GM12878 (cell line): ENCODE data around the gene DCC. TPM values are rescaled to one million over a fixed set of nuclear protein-coding genes. Genes with fewer than 3 reads are reported as not detected.

Source experiments
- BACH1 ChIP-seq: fragments of 450-650 bp; IDR thresholded peaks from 2 replicates; pipeline ENCODE4 v1.6.1; 2017; ENCODE audit warnings: mild to moderate bottlenecking, borderline replicate concordance
- BCL3 ChIP-seq: IDR thresholded peaks from 2 replicates; pipeline ENCODE4 v1.6.1; 2011; ENCODE audit warnings: borderline replicate concordance, low read depth, mild to moderate bottlenecking, moderate library complexity, low read length; ENCODE audit not compliant: insufficient read depth, poor library complexity, severe bottlenecking
- E2F4 ChIP-seq: IDR thresholded peaks from 2 replicates; pipeline ENCODE4 v1.6.1; 2012; ENCODE audit warnings: low read depth, low read length, improper control_type of control experiment
- LARP7 ChIP-seq: fragments of 450-650 bp; IDR thresholded peaks from 2 replicates; pipeline ENCODE4 v1.6.1; 2017; ENCODE audit warnings: mild to moderate bottlenecking
- MLLT1 ChIP-seq: fragments of 450-650 bp; IDR thresholded peaks from 2 replicates; pipeline ENCODE4 v1.6.1; 2016; ENCODE audit warnings: mild to moderate bottlenecking
- NR2C1 ChIP-seq: fragments of 450-650 bp; IDR thresholded peaks from 2 replicates; pipeline ENCODE4 v1.6.1; 2017; ENCODE audit warnings: antibody characterized with exemption, mild to moderate bottlenecking, moderate library complexity
- POU2F2 ChIP-seq: IDR thresholded peaks from 3 replicates; pipeline ENCODE4 v1.6.1; 2011; ENCODE audit warnings: low read depth, mild to moderate bottlenecking, low read length, borderline replicate concordance
- SIX5 ChIP-seq: IDR thresholded peaks from 2 replicates; pipeline ENCODE4 v1.6.1; 2011; ENCODE audit warnings: mild to moderate bottlenecking, low read depth, low read length, moderate library complexity; ENCODE audit not compliant: severe bottlenecking
- SKIL ChIP-seq: fragments of 450-650 bp; IDR thresholded peaks from 2 replicates; pipeline ENCODE4 v1.6.1; 2017; ENCODE audit warnings: mild to moderate bottlenecking, low read depth, inconsistent platforms; ENCODE audit not compliant: poor library complexity, severe bottlenecking
- ZNF384 ChIP-seq: IDR thresholded peaks from 2 replicates; pipeline ENCODE4 v1.6.1; 2012; ENCODE audit warnings: low read depth, mild to moderate bottlenecking, low read length, improper control_type of control experiment, borderline replicate concordance
- polyA plus RNA-seq, 11 experiments: library from polyadenylated mRNA; depleted of rRNA in 4 of 11; unstranded in 6 of 11; stranded (reverse) in 5 of 11; fragments of >200 nt; fragmentation: Nextera tagmentation in 4 of 11; fragmentation: Illumina TruSeq in 1 of 11; extraction: Ambion mirVana in 4 of 11; extraction: Trizol in 1 of 11; gene quantifications; 1 replicate in 1 of 11; 2 replicates in 10 of 11; pipeline versions ENCODE4 v1.2.1 to v1.2.3, GENCODE V29; 2011 to 2016; ENCODE audit warnings: inconsistent platforms in 2 of 11, missing spikeins in 2 of 11, low read depth in 1 of 11
- total RNA-seq, 4 experiments: library from RNA; depleted of rRNA in 3 of 4; stranded (reverse); fragments of >200 nt in 3 of 4; fragmentation: Illumina TruSeq in 1 of 4; extraction: Trizol in 1 of 4; gene quantifications; 2 replicates each; pipeline versions ENCODE4 v1.2.1 to v1.2.3, GENCODE V29; 2013 to 2021
- TF ChIP-seq, protein P1 (sequence below): fragments of 450-650 bp; IDR thresholded peaks from 2 replicates; pipeline ENCODE4 v1.6.1; 2017; ENCODE audit warnings: mild to moderate bottlenecking, moderate library complexity

DCC gene
- total and polyA plus RNA-seq, 10 of the 15 experiments (the other 5 are each of a cell fraction or from before 2014, with no cell fraction given), result 0.01 TPM; not detected in 9

DNA sequence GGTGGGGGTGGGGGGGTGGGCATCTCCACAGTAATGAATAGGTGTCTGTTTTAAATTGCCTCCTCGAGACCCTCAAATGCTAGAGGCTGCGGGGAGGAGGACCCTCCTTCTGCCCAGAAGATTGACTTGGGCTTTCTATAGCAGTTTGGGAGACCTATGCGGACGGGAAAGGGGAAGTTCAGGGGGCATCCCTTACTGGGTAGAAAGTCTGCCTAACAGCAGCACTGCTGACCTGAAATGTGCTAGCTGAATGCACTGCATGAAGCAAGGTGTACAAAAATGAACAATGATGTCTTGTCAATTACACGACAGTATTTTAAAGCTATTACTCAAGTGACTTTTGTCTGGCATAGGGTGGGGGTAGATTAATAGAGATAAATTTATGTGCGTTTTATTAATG, 2.5 kb downstream of the DCC start (continued):
- TF ChIP-seq, protein P1, sequence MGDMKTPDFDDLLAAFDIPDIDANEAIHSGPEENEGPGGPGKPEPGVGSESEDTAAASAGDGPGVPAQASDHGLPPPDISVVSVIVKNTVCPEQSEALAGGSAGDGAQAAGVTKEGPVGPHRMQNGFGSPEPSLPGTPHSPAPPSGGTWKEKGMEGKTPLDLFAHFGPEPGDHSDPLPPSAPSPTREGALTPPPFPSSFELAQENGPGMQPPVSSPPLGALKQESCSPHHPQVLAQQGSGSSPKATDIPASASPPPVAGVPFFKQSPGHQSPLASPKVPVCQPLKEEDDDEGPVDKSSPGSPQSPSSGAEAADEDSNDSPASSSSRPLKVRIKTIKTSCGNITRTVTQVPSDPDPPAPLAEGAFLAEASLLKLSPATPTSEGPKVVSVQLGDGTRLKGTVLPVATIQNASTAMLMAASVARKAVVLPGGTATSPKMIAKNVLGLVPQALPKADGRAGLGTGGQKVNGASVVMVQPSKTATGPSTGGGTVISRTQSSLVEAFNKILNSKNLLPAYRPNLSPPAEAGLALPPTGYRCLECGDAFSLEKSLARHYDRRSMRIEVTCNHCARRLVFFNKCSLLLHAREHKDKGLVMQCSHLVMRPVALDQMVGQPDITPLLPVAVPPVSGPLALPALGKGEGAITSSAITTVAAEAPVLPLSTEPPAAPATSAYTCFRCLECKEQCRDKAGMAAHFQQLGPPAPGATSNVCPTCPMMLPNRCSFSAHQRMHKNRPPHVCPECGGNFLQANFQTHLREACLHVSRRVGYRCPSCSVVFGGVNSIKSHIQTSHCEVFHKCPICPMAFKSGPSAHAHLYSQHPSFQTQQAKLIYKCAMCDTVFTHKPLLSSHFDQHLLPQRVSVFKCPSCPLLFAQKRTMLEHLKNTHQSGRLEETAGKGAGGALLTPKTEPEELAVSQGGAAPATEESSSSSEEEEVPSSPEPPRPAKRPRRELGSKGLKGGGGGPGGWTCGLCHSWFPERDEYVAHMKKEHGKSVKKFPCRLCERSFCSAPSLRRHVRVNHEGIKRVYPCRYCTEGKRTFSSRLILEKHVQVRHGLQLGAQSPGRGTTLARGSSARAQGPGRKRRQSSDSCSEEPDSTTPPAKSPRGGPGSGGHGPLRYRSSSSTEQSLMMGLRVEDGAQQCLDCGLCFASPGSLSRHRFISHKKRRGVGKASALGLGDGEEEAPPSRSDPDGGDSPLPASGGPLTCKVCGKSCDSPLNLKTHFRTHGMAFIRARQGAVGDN, result no peak
- TF ChIP-seq LARP7, result no peak
- no peak for TF ChIP-seq BACH1
- TF ChIP-seq POU2F2, result no peak
- TF ChIP-seq NR2C1, result no peak
- TF ChIP-seq MLLT1, result no peak
- TF ChIP-seq ZNF384, result no peak
- no peak for TF ChIP-seq BCL3
- no peak for TF ChIP-seq SKIL
- no peak for TF ChIP-seq SIX5
- TF ChIP-seq E2F4, result no peak
